ENCODE results near the gene CDRT15.

- TF ChIP-seq POLR2A (IDR thresholded peaks at IDR 0.05): no peak
- TF ChIP-seq, protein P1, sequence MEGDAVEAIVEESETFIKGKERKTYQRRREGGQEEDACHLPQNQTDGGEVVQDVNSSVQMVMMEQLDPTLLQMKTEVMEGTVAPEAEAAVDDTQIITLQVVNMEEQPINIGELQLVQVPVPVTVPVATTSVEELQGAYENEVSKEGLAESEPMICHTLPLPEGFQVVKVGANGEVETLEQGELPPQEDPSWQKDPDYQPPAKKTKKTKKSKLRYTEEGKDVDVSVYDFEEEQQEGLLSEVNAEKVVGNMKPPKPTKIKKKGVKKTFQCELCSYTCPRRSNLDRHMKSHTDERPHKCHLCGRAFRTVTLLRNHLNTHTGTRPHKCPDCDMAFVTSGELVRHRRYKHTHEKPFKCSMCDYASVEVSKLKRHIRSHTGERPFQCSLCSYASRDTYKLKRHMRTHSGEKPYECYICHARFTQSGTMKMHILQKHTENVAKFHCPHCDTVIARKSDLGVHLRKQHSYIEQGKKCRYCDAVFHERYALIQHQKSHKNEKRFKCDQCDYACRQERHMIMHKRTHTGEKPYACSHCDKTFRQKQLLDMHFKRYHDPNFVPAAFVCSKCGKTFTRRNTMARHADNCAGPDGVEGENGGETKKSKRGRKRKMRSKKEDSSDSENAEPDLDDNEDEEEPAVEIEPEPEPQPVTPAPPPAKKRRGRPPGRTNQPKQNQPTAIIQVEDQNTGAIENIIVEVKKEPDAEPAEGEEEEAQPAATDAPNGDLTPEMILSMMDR (IDR thresholded peaks at IDR 0.05): no peak
- TF ChIP-seq EP300 (IDR thresholded peaks at IDR 0.05): no peak
Observed at GRCh38 chr17:14196377-14196997, 40.2 kb downstream of the CDRT15 start.

All from tibial nerve (tissue), 4 donors.